Raji (cell line): ENCODE measurements around the gene FAM219A.
A peak's percentile ranks its signal among the peaks of the same experiment; 100 is the strongest.

Experiments used
- POLR2A ChIP-seq: IDR thresholded peaks from 2 replicates; pipeline ENCODE4 v1.6.1; 2011; ENCODE audit warnings: low read depth, low read length, control low read depth; ENCODE audit not compliant: insufficient read depth

The FAM219A gene

DNA sequence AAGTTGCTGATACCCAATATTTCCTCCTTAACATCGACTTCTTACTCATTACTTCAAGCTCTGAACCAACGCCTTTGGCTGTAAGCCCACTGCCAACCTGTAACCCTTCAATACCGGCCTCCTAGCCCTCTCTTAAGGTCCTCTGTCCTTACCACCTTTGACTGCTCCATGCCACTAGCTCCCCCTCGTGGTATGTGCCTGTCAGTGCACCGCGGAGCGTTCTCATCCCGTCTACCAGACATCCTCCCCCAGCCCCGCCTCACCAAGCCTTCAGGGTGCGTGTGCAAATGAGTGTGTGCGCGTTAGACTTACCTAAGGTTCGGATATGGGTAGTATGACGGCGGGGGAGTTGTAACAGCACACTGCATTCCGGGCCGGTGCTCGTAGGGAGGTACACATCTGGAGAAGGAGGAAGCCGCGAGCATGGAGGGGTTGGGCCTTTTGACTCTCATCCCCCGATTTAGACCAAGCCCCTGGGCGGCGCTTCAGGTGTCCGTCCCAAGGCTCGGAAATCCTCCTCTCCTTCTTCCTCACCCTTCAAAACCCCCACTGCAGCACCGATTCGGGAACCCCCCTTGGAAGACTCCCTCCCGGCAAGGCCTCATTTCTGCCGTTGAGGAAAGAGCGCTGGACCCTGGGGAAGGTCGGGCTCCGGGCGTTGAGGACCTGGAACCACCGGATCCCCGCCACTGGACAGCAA lies 78.9 kb downstream of the FAM219A start:
- peak; percentile 39 for TF ChIP-seq POLR2A

GRCh38 chr9:34378376-34379060 lies 79.9 kb downstream of the FAM219A start:
- no peak for TF ChIP-seq POLR2A

GRCh38 chr9:34377404-34377746 lies 81.0 kb downstream of the FAM219A start:
- no peak for TF ChIP-seq POLR2A

DNA sequence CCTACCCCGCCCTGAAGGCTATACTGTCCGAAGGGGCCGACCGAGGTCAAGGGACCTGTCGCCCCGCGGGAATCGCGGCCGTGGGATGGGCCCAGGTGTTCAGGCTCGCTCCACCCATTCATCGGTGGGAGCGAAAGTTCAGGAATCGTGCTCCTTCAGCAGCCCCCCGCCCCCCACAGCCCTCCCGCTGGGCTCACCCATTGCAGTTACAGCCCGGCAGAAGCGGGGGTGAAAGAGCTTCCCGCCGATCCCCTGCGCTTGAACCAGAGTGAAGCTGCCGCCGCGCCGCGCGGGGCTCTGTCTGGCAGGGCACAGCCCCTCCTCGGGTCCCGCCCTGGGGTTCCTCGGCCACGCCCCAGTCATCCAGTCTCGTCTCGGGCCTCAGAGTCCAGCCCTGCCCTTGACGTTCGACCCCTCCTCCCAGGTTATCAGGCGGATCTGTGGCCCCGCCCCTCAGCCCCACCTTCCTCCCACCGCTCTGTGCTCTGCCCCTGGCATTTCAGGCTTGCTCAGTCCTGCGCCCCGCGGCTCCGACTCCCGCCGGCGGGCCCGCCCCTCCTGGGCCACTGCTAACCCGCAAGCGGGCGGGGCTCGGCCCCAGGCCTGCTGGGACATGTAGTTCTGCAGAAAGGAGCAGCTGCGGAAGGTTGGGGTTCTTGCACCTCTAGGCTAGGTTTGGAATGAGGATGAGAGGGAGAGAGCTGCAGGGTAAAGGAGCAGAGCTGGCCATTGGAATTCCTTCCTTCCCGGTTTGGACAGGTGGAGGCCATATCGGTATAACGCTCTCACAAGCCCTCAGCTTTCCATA lies 81.6 kb downstream of the FAM219A start, which contains the start of gene MYORG:
Gene MYORG (minus strand): TSS at position 303 of the 808 bp plus-strand sequence. CDS start 3,955 bp downstream, outside the sequence.
- peak; percentile 81 for TF ChIP-seq POLR2A

DNA sequence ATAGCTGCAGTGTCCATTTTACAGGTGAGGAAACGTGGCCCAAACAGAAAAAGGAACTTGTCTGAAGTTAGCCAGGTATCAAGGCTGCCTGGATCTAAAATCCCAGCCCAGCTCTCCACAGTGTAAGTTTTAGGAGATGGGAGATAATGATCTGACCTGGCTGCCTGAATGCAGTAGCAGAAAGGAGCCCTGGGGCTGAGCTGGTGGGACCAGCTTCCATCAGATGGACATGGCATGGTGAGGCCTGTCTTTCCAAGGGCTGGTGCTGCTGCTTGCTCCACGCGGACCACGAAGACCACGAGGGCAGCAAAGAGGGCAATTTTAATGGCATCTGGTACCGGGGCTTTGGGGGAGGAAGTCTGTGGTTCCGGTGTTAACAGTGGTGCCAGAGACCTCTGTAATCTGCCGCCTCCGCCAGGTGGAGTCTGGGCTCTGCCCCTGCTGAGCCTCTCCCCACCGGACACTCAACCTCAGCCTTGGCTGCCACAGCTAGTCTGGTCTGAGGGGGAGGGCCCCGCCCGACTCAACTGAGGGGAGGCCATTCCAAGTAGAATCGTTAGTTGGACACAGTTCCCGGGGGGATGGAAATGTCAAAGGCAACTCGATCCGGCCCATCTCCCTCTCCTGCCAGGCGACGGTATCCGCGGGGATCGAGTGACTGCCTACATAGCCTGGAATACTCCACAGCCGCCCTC lies 82.3 kb downstream of the FAM219A start:
- no peak for TF ChIP-seq POLR2A

GRCh38 chr9:34374905-34375552 lies 83.3 kb downstream of the FAM219A start:
- TF ChIP-seq POLR2A = no peak

DNA sequence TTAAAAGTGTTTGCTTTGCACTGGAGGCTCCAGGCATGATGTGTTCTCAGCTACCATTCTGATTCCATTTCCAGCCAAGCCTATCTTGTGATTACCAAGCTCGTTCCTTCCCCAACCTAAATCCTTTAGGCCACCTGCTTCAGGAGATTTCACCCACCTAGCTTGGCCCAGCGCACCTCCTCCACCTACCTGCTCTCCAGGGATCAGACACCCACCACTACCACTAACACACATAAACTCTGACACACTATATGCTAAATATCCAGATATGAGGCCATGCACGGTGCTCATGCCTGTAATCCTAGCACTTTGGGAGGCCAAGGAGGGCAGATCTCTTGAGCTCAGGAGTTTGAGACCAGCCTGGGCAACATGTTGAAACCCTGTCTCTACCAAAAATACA lies 84.0 kb downstream of the FAM219A start:
- TF ChIP-seq POLR2A = no peak

- TF ChIP-seq POLR2A = no peak
These were observed 84.6 kb downstream of the FAM219A start for GRCh38 chr9:34373749-34374148.

- TF ChIP-seq POLR2A = no peak
These were observed 85.8 kb downstream of the FAM219A start for GRCh38 chr9:34372467-34373011.

GRCh38 chr9:34371886-34372466 lies 86.4 kb downstream of the FAM219A start:
- no peak for TF ChIP-seq POLR2A

DNA sequence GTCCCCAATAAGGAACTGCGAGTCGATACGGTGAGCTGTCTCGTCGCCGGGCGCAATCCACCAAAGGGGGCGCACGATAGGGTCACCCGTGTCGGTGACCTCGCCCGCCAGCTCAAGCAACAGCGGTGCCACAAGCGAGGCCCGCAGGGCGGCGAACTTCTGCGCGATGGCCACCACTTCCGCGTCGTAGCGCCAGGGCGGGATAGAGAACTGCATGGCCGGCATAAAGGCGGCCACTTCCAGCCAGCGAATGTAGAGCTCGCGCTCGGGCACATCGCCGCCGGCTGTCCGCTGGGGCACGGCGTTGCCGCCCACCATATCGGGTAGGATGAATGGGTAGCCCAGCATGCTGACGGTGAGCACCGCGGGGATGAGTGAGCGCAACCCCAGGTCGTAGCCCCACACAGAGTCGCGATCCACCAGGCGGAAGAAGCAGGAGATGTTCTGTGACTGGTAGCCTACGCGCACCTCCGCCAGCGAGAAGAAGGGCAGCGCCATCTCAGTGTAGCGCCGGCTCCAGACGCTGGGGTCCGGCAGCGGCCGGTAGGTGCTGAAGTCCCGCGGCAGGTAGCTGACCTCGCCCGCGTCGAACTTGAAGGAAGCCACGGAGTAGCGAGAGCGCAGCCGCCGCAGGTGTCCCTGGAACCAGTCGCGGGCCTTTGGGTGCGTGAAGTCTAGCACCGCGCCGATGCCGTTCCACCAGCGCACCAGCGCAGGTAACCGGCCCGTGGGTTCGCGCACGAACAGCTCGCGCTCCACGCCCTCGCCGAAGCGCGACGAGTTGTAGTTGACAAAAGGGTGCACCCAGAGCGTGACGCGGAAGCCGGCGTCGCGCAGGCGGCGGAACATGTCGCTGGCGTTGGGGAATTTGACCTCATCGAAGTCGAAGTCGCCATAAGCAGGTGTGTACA lies 87.1 kb downstream of the FAM219A start:
- TF ChIP-seq POLR2A = no peak

DNA sequence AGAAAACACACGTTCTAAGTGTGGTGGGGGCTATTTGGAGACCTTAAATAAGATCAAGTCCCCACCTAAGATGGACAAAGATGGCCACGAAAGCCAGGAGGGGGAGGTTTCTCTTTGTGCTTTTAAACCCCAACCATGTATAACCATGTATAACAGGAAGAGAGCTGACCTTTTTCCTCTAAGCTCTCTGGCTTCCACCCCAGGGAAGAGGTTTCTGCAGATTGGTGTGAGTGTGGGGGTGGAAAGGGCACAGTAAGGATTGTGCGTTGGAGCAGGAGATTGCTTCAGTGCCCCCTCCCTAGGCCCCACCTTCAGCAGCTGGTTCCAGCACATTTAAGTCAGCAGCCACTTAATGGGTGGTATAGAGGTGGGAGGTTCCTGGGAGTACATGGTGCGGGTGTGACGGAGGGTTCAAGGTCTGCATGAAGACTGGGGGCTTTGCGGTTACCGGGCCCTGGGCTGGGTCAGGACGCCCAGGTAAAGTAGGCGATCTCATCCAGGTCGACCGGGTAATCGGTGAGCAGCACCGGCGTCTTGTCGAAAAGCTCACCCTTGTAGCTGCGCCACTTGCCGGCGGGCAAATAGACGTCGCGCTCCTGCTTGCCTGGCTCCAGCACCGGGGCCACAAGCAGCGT lies 87.9 kb downstream of the FAM219A start:
- no peak for TF ChIP-seq POLR2A

- no peak for TF ChIP-seq POLR2A
These were observed 88.7 kb downstream of the FAM219A start for GRCh38 chr9:34369636-34370035.
